NCI-H1930 (cell line): ENCODE measurements around the gene SULF2.
A peak's percentile ranks its signal among the peaks of the same experiment; 100 is the strongest.
"Not testable (repeated sequence)": the region's sequence is repeated elsewhere in the genome, so short reads cannot be mapped to it uniquely, and the experiment has no call there.

ENCODE experiments used
- DNase-seq, 2 experiments: peaks; one replicate each; lab custom pipeline; 2025; lab: John Stamatoyannopoulos, UW

Gene SULF2

DNA sequence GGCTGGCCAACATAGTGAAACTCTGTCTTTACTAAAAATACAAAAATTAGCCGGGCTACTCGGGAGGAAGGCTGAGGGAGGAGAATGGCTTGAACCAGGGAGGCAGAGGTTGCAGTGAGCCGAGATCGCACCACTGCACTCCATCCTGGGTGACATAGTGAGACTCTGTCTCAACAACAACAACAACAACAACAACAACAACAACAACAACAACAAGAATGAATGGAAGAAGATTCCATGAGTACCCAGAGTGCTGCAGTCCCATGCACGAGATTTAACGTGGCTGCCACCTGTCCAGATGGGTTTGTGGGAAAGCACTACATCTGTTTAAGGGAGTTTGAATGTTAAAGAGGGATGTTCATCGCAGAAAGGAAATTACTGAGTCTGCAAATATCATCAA, 19.7 kb upstream of the SULF2 start:
- not testable (repeated sequence) for DNase-seq

DNA sequence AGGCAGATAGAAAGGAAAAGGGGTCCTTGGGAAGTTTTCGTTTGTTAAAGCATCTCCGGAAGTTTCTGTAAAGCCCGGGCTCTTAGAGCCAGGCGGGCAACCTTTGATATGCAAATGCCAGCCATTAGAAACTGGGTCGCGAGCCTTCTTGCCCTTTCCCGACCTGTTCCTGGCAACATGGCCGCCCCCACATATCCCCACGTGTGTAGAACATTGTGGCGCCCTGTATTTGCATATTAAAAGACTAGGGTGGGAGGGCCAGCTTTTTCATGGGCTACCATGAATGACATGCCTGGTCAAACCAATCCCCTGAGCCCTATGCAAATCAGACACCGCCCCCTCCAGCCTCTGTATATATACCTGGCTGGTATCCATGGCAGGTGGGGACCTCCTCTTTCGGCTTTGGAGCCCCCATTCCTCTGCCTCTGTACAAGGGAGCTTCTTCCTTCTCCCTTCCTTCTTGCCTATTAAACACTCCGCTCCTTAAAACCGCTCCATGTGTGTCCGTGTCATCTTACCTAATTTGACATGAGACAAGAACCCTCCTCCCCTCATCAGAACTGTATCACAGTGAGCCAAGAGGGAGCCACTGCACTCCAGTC, 19.0 kb upstream of the SULF2 start:
- DNase-seq = not testable (repeated sequence)

DNA sequence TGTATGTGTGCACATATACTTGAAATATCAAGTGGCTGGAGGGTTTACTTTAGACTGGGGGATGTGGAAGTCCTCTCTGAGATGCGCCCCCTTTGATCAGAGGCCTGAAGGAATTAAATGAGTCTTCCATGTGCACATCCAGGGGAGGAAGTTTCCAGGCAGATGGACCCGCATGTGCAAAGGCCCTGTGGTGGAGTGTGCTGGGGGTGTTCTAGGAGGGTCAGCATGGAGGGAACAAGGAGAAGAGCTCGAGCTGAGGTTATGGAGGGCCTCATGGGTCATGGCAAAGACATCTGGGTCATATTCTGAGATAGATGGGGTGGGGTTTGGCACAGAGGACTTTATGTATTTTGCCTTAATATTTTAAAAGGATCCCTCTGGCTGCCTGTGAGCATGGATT, 17.7 kb upstream of the SULF2 start:
- no peak for DNase-seq

DNA sequence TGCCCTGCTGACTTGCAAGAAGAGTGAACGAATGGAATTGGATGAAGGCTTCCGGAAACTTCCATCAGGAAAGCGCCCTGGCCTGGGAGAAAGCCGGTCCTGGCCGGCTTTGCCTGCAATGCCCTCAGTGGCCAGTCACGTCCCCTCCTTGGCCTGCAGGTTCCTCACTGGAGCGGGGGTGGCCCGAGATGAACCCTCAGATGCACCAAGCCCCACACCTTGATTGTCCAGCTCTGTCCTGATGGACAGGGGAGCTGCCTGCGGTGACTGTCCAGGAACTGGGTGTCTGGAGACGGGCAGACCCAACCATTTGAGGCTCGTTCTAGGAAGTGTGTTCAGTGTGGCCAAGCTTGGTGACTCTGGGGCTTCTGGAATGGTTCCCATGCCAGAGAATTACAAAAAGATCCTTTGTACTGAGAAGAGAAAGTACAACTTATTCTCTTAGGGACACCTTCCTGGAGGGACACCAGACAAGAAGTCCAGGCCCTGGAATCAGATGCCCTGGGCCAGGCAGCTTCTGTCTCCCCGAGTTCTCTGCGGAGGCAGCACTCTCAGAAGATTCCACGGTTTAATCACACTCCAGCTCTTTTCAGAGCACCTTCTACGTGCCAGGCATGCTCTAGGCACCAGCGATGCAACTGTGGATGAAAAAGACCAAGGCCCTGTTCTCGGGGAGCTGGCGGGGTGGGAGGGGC, 17.1 kb upstream of the SULF2 start:
- DNase-seq = no peak

GRCh38 chr20:47801759-47802158, 16.5 kb upstream of the SULF2 start:
- no peak for DNase-seq

- DNase-seq = no peak
These were observed 15.8 kb upstream of the SULF2 start for GRCh38 chr20:47801079-47801478.

GRCh38 chr20:47800623-47801022, 15.3 kb upstream of the SULF2 start:
- DNase-seq = no peak

DNA sequence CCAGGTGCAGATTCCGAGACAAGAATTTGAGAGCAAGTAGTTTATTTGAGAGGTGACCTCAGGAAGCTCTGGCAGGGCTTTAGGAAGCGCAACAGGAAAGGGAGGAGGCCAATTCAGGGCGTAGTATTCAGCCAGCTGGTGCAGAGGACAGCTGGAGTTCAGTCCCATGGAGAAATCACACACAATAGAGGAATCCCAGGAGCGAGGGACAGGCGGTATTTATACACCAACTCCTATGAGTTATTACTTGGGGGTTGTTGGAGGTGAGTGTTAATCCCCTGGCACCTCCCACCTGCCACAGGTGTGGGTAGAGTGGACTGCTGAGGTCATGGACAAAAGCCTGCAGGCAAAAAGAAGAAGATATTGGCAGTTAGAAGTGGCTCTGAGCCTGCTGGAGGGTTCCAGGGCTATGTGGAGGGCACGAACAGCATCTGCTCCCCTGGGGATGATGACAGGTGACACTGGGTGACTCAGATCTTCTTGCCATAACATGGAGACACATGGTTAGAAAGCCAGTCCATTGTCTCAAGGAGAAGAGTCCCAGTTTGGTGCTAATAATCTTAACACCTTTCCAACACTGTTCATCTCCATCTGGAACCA, 13.9 kb upstream of the SULF2 start:
- DNase-seq = no peak

DNA sequence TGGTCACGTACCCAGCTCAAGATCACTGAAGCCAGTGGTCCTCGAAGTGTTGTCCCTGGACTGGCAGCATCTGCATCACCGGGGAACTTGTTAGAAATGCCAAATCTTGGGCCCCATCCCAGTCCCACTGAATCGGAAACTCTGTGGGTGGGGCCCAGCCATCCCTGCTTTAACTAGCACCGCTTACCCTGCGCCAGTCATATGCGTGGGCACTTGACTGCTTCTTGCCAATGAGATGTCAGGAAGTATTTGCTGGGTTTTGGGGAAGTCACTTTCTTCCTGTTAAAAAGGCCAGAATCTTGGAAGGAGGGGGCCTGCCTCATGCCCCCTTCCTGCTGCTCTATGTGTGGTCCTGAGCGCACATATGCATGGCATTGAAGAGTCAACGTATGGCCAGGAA, 11.7 kb upstream of the SULF2 start:
- no peak for DNase-seq

DNA sequence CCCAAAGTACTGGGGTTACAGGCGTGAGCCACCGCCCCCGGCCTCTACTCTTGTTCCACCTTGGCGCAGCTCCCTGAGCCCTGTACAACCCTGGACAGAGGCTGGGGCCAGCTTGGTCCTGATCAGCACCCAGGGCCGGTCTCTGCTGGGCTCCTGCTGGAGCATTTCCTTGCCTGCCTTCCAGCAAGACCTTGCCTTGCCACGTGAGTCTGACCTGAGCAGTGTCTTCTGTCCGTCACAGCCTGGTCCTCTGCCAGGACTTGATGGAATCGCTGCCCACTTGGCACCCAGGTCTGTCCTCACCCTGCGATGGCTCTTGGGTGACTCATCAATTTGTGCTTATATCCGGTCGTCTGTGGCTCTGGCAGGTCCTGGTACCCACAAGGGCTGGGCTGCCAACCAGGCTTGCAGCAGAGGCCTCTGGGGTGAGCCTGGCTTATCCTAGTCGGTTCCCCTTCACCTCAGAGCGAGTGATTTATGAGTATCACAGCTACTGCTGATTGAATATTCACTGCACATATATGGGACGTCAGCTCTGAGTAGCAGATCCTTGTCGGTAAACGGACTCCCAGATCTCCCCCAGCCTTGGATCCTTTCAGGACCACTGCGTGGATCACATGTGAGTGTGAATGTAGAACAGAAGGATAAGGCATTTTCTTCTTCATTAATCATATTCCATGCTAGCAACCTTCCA, 10.1 kb upstream of the SULF2 start:
- no peak for DNase-seq

GRCh38 chr20:47794264-47794663, 9.0 kb upstream of the SULF2 start:
- DNase-seq = not testable (repeated sequence)

- no peak for DNase-seq
These were observed 6.8 kb upstream of the SULF2 start for GRCh38 chr20:47792021-47792618.

DNA sequence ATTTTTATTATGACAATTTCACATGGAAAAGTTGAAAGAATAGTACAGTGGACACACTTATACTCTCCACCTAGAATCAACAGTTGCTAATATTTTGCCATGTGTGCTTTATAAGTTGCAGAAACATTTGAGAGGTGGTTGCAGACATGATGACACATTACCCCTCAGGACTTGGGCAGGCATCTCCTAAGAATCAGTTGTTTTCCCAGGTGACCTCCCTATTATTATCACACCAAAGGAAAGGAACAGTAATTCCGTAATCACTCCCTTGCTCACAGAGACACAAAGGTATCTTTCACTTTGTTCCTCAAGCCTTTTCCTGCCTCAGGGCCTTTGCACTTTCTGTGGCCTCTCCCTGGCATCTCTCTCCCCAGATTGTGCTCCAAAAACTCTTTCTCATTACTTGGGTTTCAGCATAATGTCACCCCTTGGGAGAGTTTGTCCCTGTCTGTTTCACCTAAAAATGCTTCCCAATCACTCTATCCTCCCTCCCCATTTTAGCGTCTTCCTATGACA, 5.9 kb upstream of the SULF2 start:
- DNase-seq = no peak

GRCh38 chr20:47790580-47790965, 5.3 kb upstream of the SULF2 start:
- no peak for DNase-seq

- no peak for DNase-seq
These were observed 4.7 kb upstream of the SULF2 start for GRCh38 chr20:47789764-47790579.

- no peak for DNase-seq
These were observed 3.9 kb upstream of the SULF2 start for GRCh38 chr20:47789081-47789763.

DNA sequence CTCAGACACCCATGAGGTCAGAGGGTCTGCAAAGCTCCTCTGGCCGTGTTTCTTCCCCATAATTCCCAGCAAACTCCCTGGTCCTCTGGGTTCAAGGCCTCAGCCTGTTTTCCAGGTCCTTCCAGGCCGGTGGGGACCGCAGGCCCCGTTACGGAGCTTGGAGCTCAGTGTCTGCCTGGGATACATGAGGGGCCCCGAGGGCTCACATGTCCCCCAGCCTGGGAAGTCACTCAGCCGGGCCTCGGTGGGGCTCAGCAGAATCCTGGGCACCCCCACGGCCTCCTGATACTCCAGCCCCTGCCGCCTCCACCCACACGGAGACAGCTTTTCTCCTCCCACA, 3.4 kb upstream of the SULF2 start:
- no peak for DNase-seq

DNA sequence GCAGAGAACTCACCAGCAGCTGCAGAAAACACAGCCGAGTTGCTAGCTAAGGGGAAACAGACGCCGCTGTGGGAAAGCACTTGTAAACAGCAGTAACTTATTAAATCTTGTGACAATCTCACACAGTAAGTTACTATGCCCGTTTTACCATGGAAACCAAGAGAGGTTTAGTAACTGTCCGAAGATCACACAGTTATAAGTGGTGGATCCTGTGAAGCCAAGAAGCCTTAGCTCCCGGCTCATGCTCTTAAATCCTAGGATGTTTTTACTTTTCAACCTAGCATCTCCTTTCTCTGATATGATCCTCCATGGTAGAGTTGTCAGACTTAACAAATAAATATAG, 1.5 kb upstream of the SULF2 start:
- DNase-seq = no peak

DNA sequence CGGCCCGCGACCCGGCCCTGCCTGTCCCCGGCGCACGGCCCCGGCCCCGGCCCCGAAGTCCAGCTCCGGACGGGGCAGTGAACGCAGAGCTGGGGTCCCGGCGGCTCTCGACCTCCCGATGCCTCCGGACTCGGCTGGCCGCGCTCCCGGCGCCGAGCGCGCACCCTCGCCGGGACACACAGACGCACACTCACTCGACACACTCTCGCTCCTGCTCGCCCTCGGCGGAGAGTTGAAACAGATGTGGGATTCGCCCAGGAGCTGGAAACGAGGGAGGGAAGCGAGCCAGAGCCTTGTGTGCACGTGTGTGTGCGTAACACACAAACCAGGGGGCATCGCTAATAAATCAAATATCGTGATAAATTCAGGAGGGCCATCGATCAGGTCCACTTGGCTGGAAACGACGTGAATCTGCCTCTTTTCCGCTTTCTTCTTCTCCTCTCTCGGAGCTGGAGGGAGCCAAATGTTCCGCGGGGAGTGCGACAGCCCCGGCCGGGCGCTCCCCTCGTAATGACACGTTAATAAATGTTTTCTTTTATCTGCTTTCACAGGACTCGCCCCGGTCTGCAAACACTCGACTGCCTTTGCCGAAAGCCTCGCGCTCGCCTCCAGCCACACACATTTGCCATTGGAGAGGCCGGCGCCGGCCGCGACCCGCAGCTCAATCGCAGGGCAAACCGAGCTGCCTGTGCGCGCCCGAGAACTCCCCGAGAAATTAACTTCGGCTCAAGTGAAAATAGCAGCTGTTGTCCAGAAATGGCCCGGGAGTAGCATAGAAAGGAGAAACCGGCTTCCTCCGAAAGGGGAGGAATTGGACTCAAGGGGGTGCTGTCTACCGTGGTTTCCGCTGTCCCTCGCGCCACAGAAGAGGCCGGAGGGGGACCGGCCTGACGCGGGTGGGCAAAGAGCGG, 828 bp upstream of the SULF2 start:
- peak; percentile 47 to 62 for DNase-seq
